ENCODE results near the gene SLC25A25. TPM values are rescaled to one million over a fixed set of nuclear protein-coding genes. Genes with fewer than 3 reads are reported as not detected.

Gene SLC25A25
- total RNA-seq, 1 experiment from 2014 or later = 18.5 TPM

DNA sequence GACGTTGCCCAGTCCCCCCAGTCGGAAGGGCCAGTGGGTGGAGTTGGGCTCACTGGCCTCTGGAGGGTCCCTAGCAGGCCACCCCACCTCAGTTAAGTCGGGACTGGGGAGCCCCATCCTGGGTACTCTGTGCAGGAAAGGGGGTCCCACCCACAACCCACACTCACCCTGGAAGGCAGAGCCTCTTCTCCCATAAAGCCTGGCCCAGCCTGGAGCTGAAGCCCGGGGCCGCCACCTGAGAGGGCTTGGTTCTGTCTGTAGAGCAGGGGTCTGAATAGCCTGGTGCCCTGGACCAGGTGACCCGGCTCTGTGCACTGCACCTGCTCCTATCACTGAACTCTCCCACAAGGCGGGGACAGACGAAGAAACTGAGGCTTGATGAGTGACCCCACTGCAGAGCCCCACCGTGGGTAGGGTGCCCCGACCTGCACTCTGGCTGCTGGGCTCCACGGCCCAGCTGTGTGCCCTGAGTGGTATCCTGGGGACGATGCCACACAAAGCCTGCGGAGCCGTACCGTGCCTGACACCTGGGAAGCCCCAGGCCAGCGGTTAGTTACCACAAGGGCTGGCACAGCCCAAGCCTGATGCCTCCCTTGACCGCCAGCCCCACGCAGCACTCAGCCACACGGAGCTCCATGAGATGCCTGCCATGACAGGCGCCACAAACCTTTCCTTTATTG is 52.2 kb downstream of the SLC25A25 start:
- no TSS peak for BruUV-seq (replicated peaks)
- no peak overlapping the region for H3K4me3 ChIP-seq (ENCODE audit: low read depth, low read length)
- ChIA-PET POLR2A (no interaction called here), CTCF (no interaction called here)
- Mint-ChIP-seq H3K4me3 (ENCODE audit: unreplicated experiment) (no peak overlapping the region), H3K27me3 (ENCODE audit: insufficient read depth, unreplicated experiment) (no peaks in the 10 kb centered on the region), H3K27ac (ENCODE audit: unreplicated experiment) (no peak overlapping the region), H3K4me1 (ENCODE audit: low read depth, unreplicated experiment) (peaks cover 6% of the 10 kb centered on the region), H3K9me3 (ENCODE audit: unreplicated experiment) (no peaks in the 10 kb centered on the region), H3K36me3 (ENCODE audit: insufficient read depth, unreplicated experiment) (peaks cover 48% of the 10 kb centered on the region)
- no peaks in the 10 kb centered on the region for H3K9me3 ChIP-seq
- intact Hi-C loops (cut with micrococcal nuclease; ENCODE audit: unreplicated experiment) = no loop called here
- TF ChIP-seq, protein P1, sequence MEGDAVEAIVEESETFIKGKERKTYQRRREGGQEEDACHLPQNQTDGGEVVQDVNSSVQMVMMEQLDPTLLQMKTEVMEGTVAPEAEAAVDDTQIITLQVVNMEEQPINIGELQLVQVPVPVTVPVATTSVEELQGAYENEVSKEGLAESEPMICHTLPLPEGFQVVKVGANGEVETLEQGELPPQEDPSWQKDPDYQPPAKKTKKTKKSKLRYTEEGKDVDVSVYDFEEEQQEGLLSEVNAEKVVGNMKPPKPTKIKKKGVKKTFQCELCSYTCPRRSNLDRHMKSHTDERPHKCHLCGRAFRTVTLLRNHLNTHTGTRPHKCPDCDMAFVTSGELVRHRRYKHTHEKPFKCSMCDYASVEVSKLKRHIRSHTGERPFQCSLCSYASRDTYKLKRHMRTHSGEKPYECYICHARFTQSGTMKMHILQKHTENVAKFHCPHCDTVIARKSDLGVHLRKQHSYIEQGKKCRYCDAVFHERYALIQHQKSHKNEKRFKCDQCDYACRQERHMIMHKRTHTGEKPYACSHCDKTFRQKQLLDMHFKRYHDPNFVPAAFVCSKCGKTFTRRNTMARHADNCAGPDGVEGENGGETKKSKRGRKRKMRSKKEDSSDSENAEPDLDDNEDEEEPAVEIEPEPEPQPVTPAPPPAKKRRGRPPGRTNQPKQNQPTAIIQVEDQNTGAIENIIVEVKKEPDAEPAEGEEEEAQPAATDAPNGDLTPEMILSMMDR (IDR thresholded peaks at IDR 0.05; ENCODE audit: insufficient read depth in 1 of 2, low read depth in 1 of 2, low read length in 1 of 2, severe bottlenecking in 1 of 2, unreplicated experiment in 1 of 2) = no peak
- H3K36me3 ChIP-seq (ENCODE audit: control insufficient read depth, insufficient read depth, low read length) = peaks cover 4% of the 10 kb centered on the region; the same call in 1 of the 2 replicates
- H3K27me3 ChIP-seq (replicated peaks; ENCODE audit: control insufficient read depth, insufficient read depth, low read length) = no peaks in the 10 kb centered on the region
- DNase-seq = peak in 1 of 2 experiments; percentile 32
- H3K4me1 ChIP-seq = peaks cover 14% of the 10 kb centered on the region

DNA sequence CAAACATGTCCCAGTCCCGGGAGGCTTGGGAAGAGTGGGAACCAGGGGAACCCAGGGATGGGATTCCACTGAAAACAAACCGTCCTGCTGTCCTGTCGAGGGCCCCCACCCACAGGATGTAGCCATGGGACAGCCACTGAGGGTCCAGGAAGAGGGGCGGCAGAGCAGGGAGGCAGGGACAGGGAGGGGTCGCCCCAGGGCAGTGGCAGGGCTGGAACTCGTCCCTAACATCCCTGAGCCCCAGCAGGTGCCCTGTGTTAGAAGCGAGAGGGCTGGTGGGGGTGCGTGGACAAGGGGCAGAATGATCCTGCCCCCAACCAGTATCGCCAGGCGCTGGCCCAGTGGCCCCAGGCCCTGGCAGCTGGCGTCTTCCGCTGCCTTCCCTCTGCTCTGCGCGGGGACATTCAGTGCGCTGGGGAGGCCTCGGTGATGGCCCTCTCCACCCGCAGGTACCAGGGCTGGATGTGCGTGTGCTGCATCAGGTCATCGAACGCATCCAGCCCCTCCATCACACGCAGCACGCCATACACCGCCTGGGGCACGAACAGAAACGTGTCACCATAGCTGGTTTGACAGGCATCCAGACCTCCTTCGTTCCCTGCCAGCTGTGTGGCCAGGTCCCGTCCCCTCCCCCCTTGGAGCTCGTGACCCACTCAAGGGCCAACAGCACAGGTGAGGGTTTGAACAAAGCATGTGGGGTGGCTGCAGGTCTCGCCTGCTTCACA is 52.9 kb downstream of the SLC25A25 start:
- Mint-ChIP-seq H3K27me3 (ENCODE audit: insufficient read depth, unreplicated experiment) (no peaks in the 10 kb centered on the region), H3K4me1 (ENCODE audit: low read depth, unreplicated experiment) (peaks cover 4% of the 10 kb centered on the region), H3K36me3 (ENCODE audit: insufficient read depth, unreplicated experiment) (peaks cover 46% of the 10 kb centered on the region), H3K4me3 (ENCODE audit: unreplicated experiment) (no peak overlapping the region), H3K9me3 (ENCODE audit: unreplicated experiment) (no peaks in the 10 kb centered on the region), H3K27ac (ENCODE audit: unreplicated experiment) (no peak overlapping the region)
- intact Hi-C loops (cut with micrococcal nuclease; ENCODE audit: unreplicated experiment) = no loop called here
- ChIA-PET POLR2A (no interaction called here), CTCF (no interaction called here)
- H3K27me3 ChIP-seq (replicated peaks; ENCODE audit: control insufficient read depth, insufficient read depth, low read length) = no peaks in the 10 kb centered on the region
- peak in 1 of 2 experiments; percentile 35 for DNase-seq
- BruUV-seq (replicated peaks) = no TSS peak
- H3K4me1 ChIP-seq = peaks cover 11% of the 10 kb centered on the region
- no peaks in the 10 kb centered on the region for H3K9me3 ChIP-seq
- TF ChIP-seq, protein P1 (IDR thresholded peaks at IDR 0.05; ENCODE audit: insufficient read depth in 1 of 2, low read depth in 1 of 2, low read length in 1 of 2, severe bottlenecking in 1 of 2, unreplicated experiment in 1 of 2) = no peak
- peaks cover 4% of the 10 kb centered on the region; the same call in 1 of the 2 replicates for H3K36me3 ChIP-seq (ENCODE audit: control insufficient read depth, insufficient read depth, low read length)
- no peak overlapping the region for H3K4me3 ChIP-seq (ENCODE audit: low read depth, low read length)

DNA sequence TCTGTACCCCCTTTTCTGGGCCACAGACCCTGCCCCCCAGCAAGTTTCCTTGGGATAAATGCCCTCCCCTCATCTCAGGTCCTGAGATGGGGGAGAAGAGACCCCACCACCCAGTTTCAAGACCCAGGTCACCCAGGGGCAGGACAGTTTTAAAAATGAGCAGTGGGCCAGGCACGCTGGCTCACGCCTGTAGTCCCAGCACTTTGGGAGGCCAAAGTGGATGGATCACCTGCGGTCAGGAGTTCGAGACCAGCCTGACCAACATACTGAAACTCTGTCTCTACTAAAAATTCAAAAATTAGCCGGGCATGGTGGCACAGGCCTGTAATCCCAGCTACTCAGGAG is 53.4 kb downstream of the SLC25A25 start:
- BruUV-seq (replicated peaks) = no TSS peak
- Histone ChIP-seq H3K27me3 (replicated peaks; ENCODE audit: control insufficient read depth, insufficient read depth, low read length) (no peaks in the 10 kb centered on the region), H3K4me1 (peaks cover 14% of the 10 kb centered on the region; the same call in 1 of the 2 replicates), H3K36me3 (ENCODE audit: control insufficient read depth, insufficient read depth, low read length) (peaks cover 4% of the 10 kb centered on the region; the same call in 1 of the 2 replicates), H3K9me3 (no peaks in the 10 kb centered on the region), H3K4me3 (ENCODE audit: low read depth, low read length) (no peak overlapping the region)
- Mint-ChIP-seq H3K36me3 (ENCODE audit: insufficient read depth, unreplicated experiment) (peaks cover 46% of the 10 kb centered on the region), H3K9me3 (ENCODE audit: unreplicated experiment) (no peaks in the 10 kb centered on the region), H3K27ac (ENCODE audit: unreplicated experiment) (no peak overlapping the region), H3K27me3 (ENCODE audit: insufficient read depth, unreplicated experiment) (no peaks in the 10 kb centered on the region), H3K4me3 (ENCODE audit: unreplicated experiment) (no peak overlapping the region), H3K4me1 (ENCODE audit: low read depth, unreplicated experiment) (peaks cover under 1% of the 10 kb centered on the region)
- DNase-seq = no peak
- intact Hi-C loops (cut with micrococcal nuclease; ENCODE audit: unreplicated experiment) = no loop called here
- POLR2A ChIA-PET = no interaction called here
- CTCF ChIA-PET = no interaction called here
- TF ChIP-seq, protein P1 (IDR thresholded peaks at IDR 0.05; ENCODE audit: insufficient read depth in 1 of 2, low read depth in 1 of 2, low read length in 1 of 2, severe bottlenecking in 1 of 2, unreplicated experiment in 1 of 2) = no peak

All from Caco-2 (cell line).